ENCODE measurements around the gene P4HA3.

The P4HA3 gene

DNA sequence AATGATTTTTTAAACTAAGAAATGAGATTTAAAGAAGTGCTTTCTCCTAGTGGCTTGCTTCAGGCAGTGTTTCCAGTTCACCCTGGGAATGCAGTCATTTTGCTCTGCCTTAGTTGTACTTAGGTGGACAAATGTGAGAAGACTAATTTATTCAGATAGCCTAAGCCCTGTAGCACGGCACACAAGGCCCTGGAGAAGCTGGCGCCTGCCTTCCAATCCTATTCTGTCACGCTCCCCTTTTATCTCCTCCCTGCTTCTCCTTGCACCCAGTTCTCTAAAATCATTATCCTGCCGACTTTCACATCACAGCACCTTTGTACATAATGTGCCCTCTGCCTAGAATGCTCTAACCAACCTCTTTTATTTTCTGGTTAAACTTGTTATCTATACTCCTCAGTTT lies 76.3 kb downstream of the P4HA3 start:
- no peak overlapping the region for H3K4me3 ChIP-seq (replicated peaks; ENCODE audit: low read depth, low read length)
- DNase-seq (ENCODE audit: low read depth) = no peak
- TF ChIP-seq, protein P1, sequence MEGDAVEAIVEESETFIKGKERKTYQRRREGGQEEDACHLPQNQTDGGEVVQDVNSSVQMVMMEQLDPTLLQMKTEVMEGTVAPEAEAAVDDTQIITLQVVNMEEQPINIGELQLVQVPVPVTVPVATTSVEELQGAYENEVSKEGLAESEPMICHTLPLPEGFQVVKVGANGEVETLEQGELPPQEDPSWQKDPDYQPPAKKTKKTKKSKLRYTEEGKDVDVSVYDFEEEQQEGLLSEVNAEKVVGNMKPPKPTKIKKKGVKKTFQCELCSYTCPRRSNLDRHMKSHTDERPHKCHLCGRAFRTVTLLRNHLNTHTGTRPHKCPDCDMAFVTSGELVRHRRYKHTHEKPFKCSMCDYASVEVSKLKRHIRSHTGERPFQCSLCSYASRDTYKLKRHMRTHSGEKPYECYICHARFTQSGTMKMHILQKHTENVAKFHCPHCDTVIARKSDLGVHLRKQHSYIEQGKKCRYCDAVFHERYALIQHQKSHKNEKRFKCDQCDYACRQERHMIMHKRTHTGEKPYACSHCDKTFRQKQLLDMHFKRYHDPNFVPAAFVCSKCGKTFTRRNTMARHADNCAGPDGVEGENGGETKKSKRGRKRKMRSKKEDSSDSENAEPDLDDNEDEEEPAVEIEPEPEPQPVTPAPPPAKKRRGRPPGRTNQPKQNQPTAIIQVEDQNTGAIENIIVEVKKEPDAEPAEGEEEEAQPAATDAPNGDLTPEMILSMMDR (IDR thresholded peaks at IDR 0.05; ENCODE audit: low read length, missing control alignments) = no peak

DNA sequence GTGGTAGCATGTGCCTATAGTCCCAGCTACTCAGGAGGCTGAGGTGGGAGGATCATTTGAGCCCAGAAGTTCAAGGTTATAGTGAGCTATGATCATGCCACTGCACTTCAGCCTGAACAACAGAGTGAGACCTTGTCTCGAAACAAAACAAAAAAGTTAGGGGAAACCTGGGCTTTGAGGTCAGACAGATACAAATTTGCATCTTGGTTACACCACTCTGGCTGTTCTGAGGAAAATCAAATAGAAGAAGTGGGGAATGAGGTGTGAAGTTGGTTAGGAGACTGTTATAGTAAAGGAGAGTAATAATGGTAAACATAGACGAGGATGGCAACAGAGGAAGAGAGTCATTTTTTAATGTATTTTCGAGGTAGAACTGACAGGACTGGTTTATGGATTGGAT lies 77.8 kb downstream of the P4HA3 start:
- DNase-seq (ENCODE audit: low read depth) = no peak
- no peak overlapping the region for H3K4me3 ChIP-seq (replicated peaks; ENCODE audit: low read depth, low read length)
- TF ChIP-seq, protein P1 (IDR thresholded peaks at IDR 0.05; ENCODE audit: low read length, missing control alignments) = no peak

DNA sequence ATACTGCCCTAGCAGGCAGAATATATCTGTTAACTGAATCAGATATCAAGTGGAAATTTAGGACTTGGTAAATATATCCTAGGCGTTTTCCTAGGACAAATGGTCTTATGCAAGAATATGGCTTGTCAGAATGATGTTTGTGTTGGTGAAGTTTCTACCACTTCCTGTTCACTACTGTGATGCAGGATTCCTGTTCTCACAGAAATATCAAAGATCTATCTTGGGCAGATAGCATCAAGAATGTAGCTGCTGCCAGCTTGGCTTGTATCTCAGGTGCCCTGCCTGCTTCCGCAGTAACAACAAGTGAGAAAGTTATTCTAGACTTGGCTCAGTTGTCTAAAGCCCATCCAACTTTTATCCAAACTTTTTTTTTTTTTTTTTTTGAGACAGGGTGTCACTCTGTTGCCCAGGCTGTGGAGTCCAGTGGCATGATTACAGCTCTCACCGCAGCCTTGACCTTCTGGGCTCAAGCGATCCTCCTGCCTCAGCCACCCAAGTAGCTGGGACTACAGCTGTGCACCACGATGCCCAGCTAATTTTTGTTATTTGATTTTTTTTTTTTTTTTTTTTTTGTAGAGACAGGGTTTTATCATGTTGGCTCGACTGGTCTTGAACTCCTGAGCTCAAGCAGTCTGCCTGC lies 79.0 kb downstream of the P4HA3 start:
- TF ChIP-seq, protein P1 (IDR thresholded peaks at IDR 0.05; ENCODE audit: low read length, missing control alignments) = no peak
- no peak overlapping the region for H3K4me3 ChIP-seq (replicated peaks; ENCODE audit: low read depth, low read length)
- peak; percentile 20 for DNase-seq (ENCODE audit: low read depth)

DNA sequence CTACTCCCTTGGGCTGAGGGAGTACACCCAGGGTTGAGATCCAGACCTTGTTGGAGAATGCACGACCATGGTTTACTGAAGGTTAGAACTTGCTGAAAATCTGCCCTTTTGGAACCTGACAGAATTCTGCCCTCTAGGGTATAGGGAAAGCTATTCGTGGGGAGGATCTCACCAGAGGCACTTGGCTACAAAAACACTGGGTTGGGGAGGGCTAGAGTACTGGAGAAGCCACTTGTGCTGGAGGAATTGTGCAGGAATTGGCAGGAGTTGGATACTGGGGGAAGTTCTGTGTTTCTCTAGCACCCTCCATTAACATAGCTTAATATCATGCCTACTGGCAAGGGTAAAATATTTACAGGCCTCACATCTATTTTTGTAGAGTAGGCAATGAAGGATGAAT lies 84.5 kb downstream of the P4HA3 start:
- TF ChIP-seq, protein P1 (IDR thresholded peaks at IDR 0.05; ENCODE audit: low read length, missing control alignments) = no peak
- no peak for DNase-seq (ENCODE audit: low read depth)
- H3K4me3 ChIP-seq (replicated peaks; ENCODE audit: low read depth, low read length) = no peak overlapping the region

DNA sequence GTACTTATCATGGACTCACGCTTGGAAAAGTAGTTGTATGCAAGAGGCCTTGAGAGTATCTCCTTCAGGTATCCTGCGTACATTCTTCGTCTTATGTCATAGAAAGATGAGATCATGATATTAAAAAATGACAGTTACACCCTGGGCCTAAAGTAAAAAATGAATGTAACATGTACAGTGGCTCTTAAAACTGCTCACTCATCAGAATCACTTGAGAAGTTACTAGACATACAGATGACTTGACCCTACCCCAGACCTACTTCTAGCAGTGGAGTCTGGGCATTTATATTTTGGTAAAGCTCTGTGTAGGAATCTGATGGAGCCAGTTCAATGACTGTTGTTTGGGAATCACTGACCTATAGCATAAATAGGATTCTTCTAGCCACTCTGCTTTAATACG lies 85.9 kb downstream of the P4HA3 start:
- H3K4me3 ChIP-seq (replicated peaks; ENCODE audit: low read depth, low read length) = no peak overlapping the region
- DNase-seq (ENCODE audit: low read depth) = no peak
- TF ChIP-seq, protein P1 (IDR thresholded peaks at IDR 0.05; ENCODE audit: low read length, missing control alignments) = no peak

DNA sequence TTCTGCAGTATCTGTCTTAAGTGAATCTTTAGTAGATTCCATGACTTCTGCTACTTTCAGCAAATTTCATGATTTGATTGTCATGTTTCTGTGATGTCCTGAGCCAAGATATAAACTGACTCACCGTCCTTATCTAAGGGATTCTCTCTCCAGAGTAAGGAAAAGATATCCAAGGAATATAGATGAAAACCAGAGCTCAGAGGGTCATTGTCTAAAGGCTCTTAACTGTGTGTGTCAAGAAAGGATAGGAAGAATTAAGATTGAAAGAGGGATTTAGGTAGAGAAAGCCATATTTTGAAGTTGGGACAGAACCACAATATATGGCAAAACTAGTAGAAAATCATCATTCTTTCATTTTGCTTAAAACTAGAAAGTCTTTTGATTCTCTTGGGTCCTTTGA lies 89.6 kb downstream of the P4HA3 start:
- no peak for DNase-seq (ENCODE audit: low read depth)
- TF ChIP-seq, protein P1 (IDR thresholded peaks at IDR 0.05; ENCODE audit: low read length, missing control alignments) = no peak
- H3K4me3 ChIP-seq (replicated peaks; ENCODE audit: low read depth, low read length) = no peak overlapping the region

DNA sequence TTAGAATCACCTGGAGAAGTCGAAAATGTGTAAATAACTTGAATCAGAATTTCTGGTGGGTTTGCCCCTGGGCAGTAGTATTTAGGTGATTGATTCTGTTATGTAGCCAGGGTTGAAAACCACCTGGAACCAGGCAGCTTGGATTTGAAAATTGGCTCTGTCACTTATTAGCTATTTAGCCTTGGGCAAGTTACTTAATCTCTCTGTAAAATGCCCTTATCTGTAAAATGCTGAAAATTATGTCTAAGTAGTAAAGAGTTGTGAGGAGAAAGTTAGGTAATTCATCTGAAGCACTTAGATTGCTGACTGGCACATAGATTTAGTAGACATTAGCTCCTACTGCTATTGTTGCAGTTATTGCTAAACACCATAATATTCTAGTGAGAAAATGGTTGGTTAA lies 91.1 kb downstream of the P4HA3 start:
- DNase-seq (ENCODE audit: low read depth) = peak; percentile 8
- TF ChIP-seq, protein P1 (IDR thresholded peaks at IDR 0.05; ENCODE audit: low read length, missing control alignments) = no peak
- H3K4me3 ChIP-seq (replicated peaks; ENCODE audit: low read depth, low read length) = no peak overlapping the region
